HCT116 (cell line): ENCODE measurements around the gene GPRIN1. TPM values are rescaled to one million over a fixed set of nuclear protein-coding genes. Genes with fewer than 3 reads are reported as not detected.

Experiments used
- ATAC-seq: fragments of 200-7000 bp; cut with Tn5 transposase; 2 replicates; pipeline ENCODE4 v1.9.1; 2020; ENCODE audit warnings: mild to moderate bottlenecking, moderate library complexity
- BruUV-seq: library from RNA; stranded (reverse); fragments of 400-500 nt; replicated peaks from 2 replicates; lab custom pipeline; 2021; lab: Mats Ljungman, UMichigan
- CTCF ChIA-PET: fragments of 300-600 bp; sonication (Branson Sonifier 250); formaldehyde crosslinking; loops from one replicate; lab custom pipeline; 2021; ENCODE audit warnings: antibody characterized with exemption; lab: Charles Lee
- POLR2A ChIA-PET: fragments of 300-600, 350-600 bp; sonication (Branson Sonifier 250); formaldehyde crosslinking; loops from one replicate; lab custom pipeline; 2021; ENCODE audit warnings: antibody characterized with exemption; lab: Charles Lee
- RAD21 ChIA-PET, 2 experiments: fragments of 300-600 bp; sonication (Branson Sonifier 250); formaldehyde crosslinking; loops; one replicate each; lab custom pipeline; 2023; ENCODE audit warnings: low total read pairs in 2 of 2; ENCODE audit not compliant: uncharacterized antibody in 2 of 2, unreplicated experiment in 2 of 2, low non-redundant PET in 1 of 2; lab: Charles Lee
- DNase-seq: peaks from one replicate; pipeline ENCODE4 v3.0.0-alpha.2; 2010; ENCODE audit warnings: low read depth, low spot score
- H2AFZ ChIP-seq: fragments of 200-600 bp; shearing (Covaris generic), sonication (generic); 2 replicates; pipeline ENCODE4 v1.6.1; 2017; ENCODE audit warnings: low read depth, mixed run types, mixed read lengths, antibody characterized with exemption, low read length; ENCODE audit not compliant: poor library complexity, severe bottlenecking
- H3K27ac ChIP-seq: 2 replicates; pipeline ENCODE4 v1.5.1; 2012; ENCODE audit warnings: low read depth, low read length
- H3K27me3 ChIP-seq: fragments of 200-600 bp; sonication (generic); 2 replicates; pipeline ENCODE4 v1.6.1; 2016; ENCODE audit warnings: mixed run types, low read length, mixed read lengths; ENCODE audit not compliant: insufficient read depth
- H3K36me3 ChIP-seq, 2 experiments: fragments of 200-500 bp in 1 of 2; fragments of 200-600 bp in 1 of 2; sonication (Bioruptor generic) in 1 of 2; sonication (generic) in 1 of 2; 2 replicates each; pipeline versions ENCODE4 v1.5.1 to v1.6.1; 2014 to 2016; ENCODE audit warnings: low read length in 2 of 2, inconsistent platforms in 1 of 2, mixed read lengths in 1 of 2, mixed run types in 1 of 2; ENCODE audit not compliant: insufficient read depth in 2 of 2, control insufficient read depth in 1 of 2
- H3K4me1 ChIP-seq, 2 experiments: fragments of 200-600 bp in 1 of 2; sonication (generic) in 1 of 2; 2 replicates each; pipeline versions ENCODE4 v1.5.1 to v1.6.1; 2012 to 2017; ENCODE audit warnings: low read length in 2 of 2, inconsistent platforms in 1 of 2, mild to moderate bottlenecking in 1 of 2, mixed read lengths in 1 of 2, mixed run types in 1 of 2, moderate library complexity in 1 of 2; ENCODE audit not compliant: insufficient read depth in 2 of 2, control insufficient read depth in 1 of 2
- H3K4me2 ChIP-seq: fragments of 200-600 bp; sonication (generic); 2 replicates; pipeline ENCODE4 v1.6.1; 2017; ENCODE audit warnings: mixed run types, low read length, mixed read lengths
- H3K4me3 ChIP-seq, 2 experiments: fragments of 200-600 bp in 1 of 2; sonication (generic) in 1 of 2; replicated peaks in 1 of 2; 2 replicates each; pipeline ENCODE4 v1.5.1; 2011 to 2016; ENCODE audit warnings: low read length in 2 of 2, control low read depth in 1 of 2, low read depth in 1 of 2, mild to moderate bottlenecking in 1 of 2, mixed read lengths in 1 of 2, mixed run types in 1 of 2
- H3K79me2 ChIP-seq: fragments of 200-600 bp; sonication (generic); 2 replicates; pipeline ENCODE4 v1.6.1; 2017; ENCODE audit warnings: mild to moderate bottlenecking, mixed run types, low read length, moderate library complexity, mixed read lengths; ENCODE audit not compliant: insufficient read depth
- H3K9ac ChIP-seq: fragments of 200-600 bp; sonication (generic); 2 replicates; pipeline ENCODE4 v1.6.1; 2016; ENCODE audit warnings: low read length, mixed read lengths
- H3K9me2 ChIP-seq: fragments of 200-600 bp; sonication (generic), shearing (Covaris generic); 2 replicates; pipeline ENCODE4 v1.6.1; 2017; ENCODE audit warnings: mixed run types, mild to moderate bottlenecking, moderate library complexity; ENCODE audit not compliant: insufficient read depth
- H3K9me3 ChIP-seq, 2 experiments: fragments of 200-500 bp in 1 of 2; fragments of 200-600 bp in 1 of 2; sonication (Bioruptor generic) in 1 of 2; sonication (generic) in 1 of 2; 2 replicates each; pipeline ENCODE4 v1.6.1; 2014 to 2017; ENCODE audit warnings: low read length in 2 of 2, mixed read lengths in 2 of 2, inconsistent platforms in 1 of 2, low read depth in 1 of 2, mild to moderate bottlenecking in 1 of 2, mixed run types in 1 of 2, moderate library complexity in 1 of 2; ENCODE audit not compliant: control insufficient read depth in 1 of 2, insufficient read depth in 1 of 2
- H4K20me1 ChIP-seq: fragments of 200-600 bp; sonication (generic), shearing (Covaris generic); 2 replicates; pipeline ENCODE4 v1.6.1; 2017; ENCODE audit warnings: mixed run types, mild to moderate bottlenecking, moderate library complexity; ENCODE audit not compliant: insufficient read depth
- CBX3 ChIP-seq: IDR thresholded peaks from 2 replicates; pipeline ENCODE4 v1.6.1; 2012; ENCODE audit warnings: low read depth
- EGR1 ChIP-seq: IDR thresholded peaks from 2 replicates; pipeline ENCODE4 v1.6.1; 2012; ENCODE audit warnings: low read depth
- EZH2 ChIP-seq: fragments of 200-600 bp; sonication (generic); IDR thresholded peaks from 2 replicates; pipeline ENCODE4 v1.6.1; 2017; ENCODE audit warnings: antibody characterized with exemption, mixed run types
- EZH2phosphoT487 ChIP-seq: fragments of 200-600 bp; IDR thresholded peaks from 2 replicates; pipeline ENCODE4 v1.6.1; 2018; ENCODE audit warnings: antibody characterized with exemption, borderline replicate concordance
- JUND ChIP-seq: IDR thresholded peaks from 2 replicates; pipeline ENCODE4 v1.6.1; 2012
- MAX ChIP-seq: IDR thresholded peaks from 2 replicates; pipeline ENCODE4 v1.6.1; 2012
- POLR2A ChIP-seq: IDR thresholded peaks from 2 replicates; pipeline ENCODE4 v1.7.0; 2011; ENCODE audit warnings: borderline replicate concordance; ENCODE audit not compliant: insufficient read depth, insufficient read length; ENCODE audit errors: extremely low read depth
- REST ChIP-seq: IDR thresholded peaks from 2 replicates; pipeline ENCODE4 v1.6.1; 2012; ENCODE audit warnings: low read depth
- SP1 ChIP-seq: IDR thresholded peaks from 2 replicates; pipeline ENCODE4 v1.6.1; 2012; ENCODE audit warnings: low read depth
- TCF7L2 ChIP-seq: IDR thresholded peaks from 2 replicates; pipeline ENCODE4 v1.7.0; 2011; ENCODE audit warnings: borderline replicate concordance, inconsistent platforms; ENCODE audit not compliant: insufficient read depth, insufficient read length; ENCODE audit errors: extremely low read depth
- ZBTB33 ChIP-seq: IDR thresholded peaks from 2 replicates; pipeline ENCODE4 v1.6.1; 2011; ENCODE audit warnings: mild to moderate bottlenecking, low read length, moderate library complexity; ENCODE audit not compliant: insufficient replicate concordance; ENCODE audit errors: extremely low read depth
- ZFX ChIP-seq: fragments of 450-650 bp; IDR thresholded peaks from 2 replicates; pipeline ENCODE4 v1.6.1; 2017
- ZNF274 ChIP-seq: fragments of 200-500 bp; sonication (Bioruptor generic); IDR thresholded peaks from 2 replicates; pipeline ENCODE4 v1.6.1; 2014; ENCODE audit warnings: mild to moderate bottlenecking, low read depth, low read length, inconsistent platforms
- intact Hi-C: fragments of 100-400 bp; cut with micrococcal nuclease; formaldehyde crosslinking; loops from 2 replicates; pipeline ENCODE4 v1.10.0; 2022
- total RNA-seq: library from RNA; stranded (reverse); gene quantifications from one replicate; pipeline ENCODE4 v1.2.1, GENCODE V29; 2021; ENCODE audit not compliant: unreplicated experiment

GPRIN1 gene
- total RNA-seq, 1 experiment from 2014 or later = 14.2 TPM

- Histone ChIP-seq H3K9ac (no peak overlapping the region), H3K36me3 (no peaks in the 10 kb centered on the region), H4K20me1 (no peaks in the 10 kb centered on the region), H3K27me3 (no peaks in the 10 kb centered on the region), H3K27ac (no peak overlapping the region), H3K9me2 (no peaks in the 10 kb centered on the region), H3K9me3 (no peaks in the 10 kb centered on the region), H3K4me1 (0 out of 4 replicates have a peak, but pooled peaks cover 2 to 5% of the 10 kb centered on the region in 2 experiments), H2AFZ (no peak overlapping the region), H3K79me2 (no peaks in the 10 kb centered on the region), H3K4me3 (no peak overlapping the region), H3K4me2 (no peak overlapping the region)
- TF ChIP-seq ZBTB33 = no peak
- no peak for TF ChIP-seq CBX3
- no peak for TF ChIP-seq REST
- TF ChIP-seq JUND = no peak
- no peak for TF ChIP-seq SP1
- TF ChIP-seq EZH2phosphoT487 = no peak
- TF ChIP-seq EZH2 = no peak
- no peak for TF ChIP-seq EGR1
- TF ChIP-seq TCF7L2 = no peak
- no peak for TF ChIP-seq MAX
- no peak for TF ChIP-seq POLR2A
- TF ChIP-seq ZNF274 = no peak
- no peak for TF ChIP-seq ZFX
- ChIA-PET CTCF (no interaction called here), RAD21 (no interaction called here), POLR2A (no interaction called here)
- DNase-seq (no peak), ATAC-seq (no peak)
- intact Hi-C loops = no loop called here
- no TSS peak for BruUV-seq
Observed at GRCh38 chr5:176560364-176560763, 49.6 kb downstream of the GPRIN1 start.
